NB4 (cell line): ENCODE measurements around the gene REPS1.
"Not testable (repeated sequence)": the region's sequence is repeated elsewhere in the genome, so short reads cannot be mapped to it uniquely, and the experiment has no call there.

Source experiments
- DNase-seq: peaks from one replicate; pipeline ENCODE4 v3.0.0; 2010; ENCODE audit warnings: low read depth
- H3K4me3 ChIP-seq: one replicate; pipeline ENCODE4 v1.5.1; 2011; ENCODE audit warnings: mild to moderate bottlenecking, low read depth, low read length, moderate library complexity
- MYC ChIP-seq: IDR thresholded peaks from 2 replicates; pipeline ENCODE4 v1.6.1; 2011; ENCODE audit warnings: low read depth, low read length
- POLR2A ChIP-seq: IDR thresholded peaks from 2 replicates; pipeline ENCODE4 v1.6.1; 2011; ENCODE audit warnings: mild to moderate bottlenecking; ENCODE audit not compliant: insufficient read length; ENCODE audit errors: extremely low read depth
- TF ChIP-seq, protein P1 (sequence below): IDR thresholded peaks from 2 replicates; pipeline ENCODE4 v1.6.1; 2011; ENCODE audit warnings: low read depth, low read length
- TF ChIP-seq, protein P2 (sequence below): IDR thresholded peaks from one replicate; pipeline ENCODE4 v1.5.1; 2012; ENCODE audit warnings: low read depth, low read length

Gene REPS1

DNA sequence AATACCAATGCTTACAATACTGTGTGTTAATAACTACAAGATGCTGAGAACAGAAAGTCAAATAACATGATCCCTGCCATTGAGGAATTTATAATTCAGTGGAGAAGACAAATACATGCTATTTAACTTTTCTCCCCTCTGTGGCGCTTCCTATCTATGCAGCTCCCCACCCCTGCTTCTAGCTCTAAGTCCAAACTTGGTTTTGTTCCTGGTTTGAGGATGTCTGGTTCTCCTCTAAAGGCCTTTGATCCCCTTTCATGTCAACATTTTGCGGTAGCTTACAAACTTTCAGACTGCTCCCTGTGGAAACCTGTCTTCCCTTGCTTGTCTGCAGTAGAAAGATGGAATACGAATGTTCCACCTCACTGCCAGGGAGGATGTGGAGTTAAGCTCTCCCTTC, 18.4 kb upstream of the REPS1 start:
- DNase-seq, result no peak
- TF ChIP-seq, protein P1, sequence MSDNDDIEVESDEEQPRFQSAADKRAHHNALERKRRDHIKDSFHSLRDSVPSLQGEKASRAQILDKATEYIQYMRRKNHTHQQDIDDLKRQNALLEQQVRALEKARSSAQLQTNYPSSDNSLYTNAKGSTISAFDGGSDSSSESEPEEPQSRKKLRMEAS, result no peak
- TF ChIP-seq, protein P2, sequence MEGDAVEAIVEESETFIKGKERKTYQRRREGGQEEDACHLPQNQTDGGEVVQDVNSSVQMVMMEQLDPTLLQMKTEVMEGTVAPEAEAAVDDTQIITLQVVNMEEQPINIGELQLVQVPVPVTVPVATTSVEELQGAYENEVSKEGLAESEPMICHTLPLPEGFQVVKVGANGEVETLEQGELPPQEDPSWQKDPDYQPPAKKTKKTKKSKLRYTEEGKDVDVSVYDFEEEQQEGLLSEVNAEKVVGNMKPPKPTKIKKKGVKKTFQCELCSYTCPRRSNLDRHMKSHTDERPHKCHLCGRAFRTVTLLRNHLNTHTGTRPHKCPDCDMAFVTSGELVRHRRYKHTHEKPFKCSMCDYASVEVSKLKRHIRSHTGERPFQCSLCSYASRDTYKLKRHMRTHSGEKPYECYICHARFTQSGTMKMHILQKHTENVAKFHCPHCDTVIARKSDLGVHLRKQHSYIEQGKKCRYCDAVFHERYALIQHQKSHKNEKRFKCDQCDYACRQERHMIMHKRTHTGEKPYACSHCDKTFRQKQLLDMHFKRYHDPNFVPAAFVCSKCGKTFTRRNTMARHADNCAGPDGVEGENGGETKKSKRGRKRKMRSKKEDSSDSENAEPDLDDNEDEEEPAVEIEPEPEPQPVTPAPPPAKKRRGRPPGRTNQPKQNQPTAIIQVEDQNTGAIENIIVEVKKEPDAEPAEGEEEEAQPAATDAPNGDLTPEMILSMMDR, result no peak
- no peak for TF ChIP-seq MYC
- no peak for TF ChIP-seq POLR2A
- H3K4me3 ChIP-seq, result no peak overlapping the region

- DNase-seq, result peak; percentile 75
Measured at GRCh38 chr6:139003751-139004150, 15.7 kb upstream of the REPS1 start.

DNA sequence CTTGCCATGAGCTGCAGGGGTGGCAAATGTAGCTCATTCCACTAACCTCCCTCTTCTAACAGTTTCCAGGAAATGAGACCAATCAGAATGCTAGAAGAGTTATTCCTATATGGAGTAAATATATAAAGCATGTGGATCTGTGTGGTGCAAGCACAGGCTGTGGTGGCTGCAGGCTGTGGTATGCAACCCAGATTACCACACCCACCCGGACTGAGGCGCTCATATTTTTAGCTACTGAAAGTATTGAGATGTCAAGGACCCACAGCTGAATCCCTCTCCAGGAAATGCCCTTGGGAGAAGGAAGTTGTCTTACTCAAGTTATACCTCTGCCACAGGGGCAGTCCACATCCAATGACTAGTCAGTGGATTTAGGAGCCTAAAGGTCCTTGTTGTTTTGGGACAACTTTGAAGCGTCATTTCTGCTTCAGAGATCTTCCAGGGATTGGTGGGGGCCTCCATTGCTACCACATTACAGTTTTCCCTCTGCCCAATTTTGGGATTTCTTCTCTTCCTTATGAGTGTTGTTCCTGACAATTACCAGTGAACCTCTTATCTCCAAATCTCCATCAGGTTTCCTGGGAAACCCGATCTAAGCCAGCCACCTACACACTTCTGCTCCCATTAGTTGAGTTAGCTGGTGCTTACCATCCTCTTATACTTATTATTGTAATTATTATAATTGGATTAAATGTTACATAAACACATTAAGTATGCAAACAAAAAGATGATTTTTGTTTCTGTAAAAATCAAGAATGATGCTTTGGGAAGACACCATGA, 12.1 kb upstream of the REPS1 start:
- no peak overlapping the region for H3K4me3 ChIP-seq
- peak; percentile 59 for DNase-seq
- TF ChIP-seq, protein P1, result no peak
- TF ChIP-seq MYC (no peak), POLR2A (no peak)
- TF ChIP-seq, protein P2, result no peak

More at GRCh38 chr6:139003751-139004150, 15.7 kb upstream of the REPS1 start:
- TF ChIP-seq, protein P2, result no peak
- TF ChIP-seq POLR2A (no peak), MYC (no peak)
- TF ChIP-seq, protein P1, result no peak
- H3K4me3 ChIP-seq, result no peak overlapping the region

GRCh38 chr6:138997136-138997535, 9.1 kb upstream of the REPS1 start:
- no peak for DNase-seq
- TF ChIP-seq, protein P2, result no peak
- TF ChIP-seq POLR2A (no peak), MYC (no peak)
- TF ChIP-seq, protein P1, result no peak
- no peak overlapping the region for H3K4me3 ChIP-seq

- no peak for DNase-seq
- H3K4me3 ChIP-seq, result no peak overlapping the region
- TF ChIP-seq POLR2A, result no peak
- TF ChIP-seq MYC, result no peak
- TF ChIP-seq, protein P2, result no peak
- TF ChIP-seq, protein P1, result no peak
Measured at GRCh38 chr6:138996524-138996923, 8.5 kb upstream of the REPS1 start.

- H3K4me3 ChIP-seq, DNase-seq: not testable (repeated sequence)
Measured at GRCh38 chr6:138993410-138993809, 5.4 kb upstream of the REPS1 start.

GRCh38 chr6:138992965-138993364, 4.9 kb upstream of the REPS1 start:
- DNase-seq, result peak; percentile 34
- H3K4me3 ChIP-seq, result not testable (repeated sequence)
